Mucosa of stomach (tissue), 1 donor: ENCODE measurements around the gene SFSWAP.

Source experiments
- H3K27me3 ChIP-seq: one replicate; pipeline ENCODE4 v1.7.0; 2013; ENCODE audit warnings: mild to moderate bottlenecking, low read length; ENCODE audit not compliant: control insufficient read depth, insufficient read depth
- H3K36me3 ChIP-seq: one replicate; pipeline ENCODE4 v1.7.0; 2013; ENCODE audit warnings: low read length; ENCODE audit not compliant: control insufficient read depth, insufficient read depth
- H3K4me1 ChIP-seq: one replicate; pipeline ENCODE4 v1.7.0; 2013; ENCODE audit warnings: mild to moderate bottlenecking, low read length; ENCODE audit not compliant: control insufficient read depth, insufficient read depth
- H3K4me3 ChIP-seq: one replicate; pipeline ENCODE4 v1.7.0; 2013; ENCODE audit warnings: low read length
- H3K9ac ChIP-seq: one replicate; pipeline ENCODE4 v1.7.0; 2013; ENCODE audit warnings: mild to moderate bottlenecking, low read length, moderate library complexity
- H3K9me3 ChIP-seq: one replicate; pipeline ENCODE4 v1.7.0; 2013; ENCODE audit warnings: mild to moderate bottlenecking, low read length, moderate library complexity; ENCODE audit not compliant: control insufficient read depth
- donor health status: Pancreatic carcinoma.

The SFSWAP gene

DNA sequence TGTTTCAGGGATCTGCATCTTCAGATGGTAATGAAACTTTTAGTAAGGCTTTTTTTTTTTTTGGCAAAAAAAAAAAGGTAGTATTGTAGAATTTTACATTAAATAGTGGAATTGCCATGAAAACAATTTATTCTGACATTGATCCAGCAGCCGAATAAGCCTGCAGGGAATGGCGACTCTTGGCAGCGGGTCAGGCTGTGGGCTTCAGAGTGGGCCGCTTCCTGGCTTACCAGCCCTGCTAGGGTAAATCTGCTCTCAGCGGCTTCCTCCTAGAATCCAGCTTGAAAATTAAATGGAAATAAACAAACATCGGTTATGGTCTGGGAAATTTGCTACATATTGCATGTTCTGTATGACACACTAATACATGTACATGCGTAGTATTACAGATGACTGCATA is 34.8 kb downstream of the SFSWAP start:
- no peak overlapping the region for H3K9ac ChIP-seq
- no peaks in the 10 kb centered on the region for H3K4me1 ChIP-seq
- H3K9me3 ChIP-seq: no peaks in the 10 kb centered on the region
- H3K4me3 ChIP-seq: no peak overlapping the region
- H3K36me3 ChIP-seq: no peaks in the 10 kb centered on the region
- no peaks in the 10 kb centered on the region for H3K27me3 ChIP-seq

DNA sequence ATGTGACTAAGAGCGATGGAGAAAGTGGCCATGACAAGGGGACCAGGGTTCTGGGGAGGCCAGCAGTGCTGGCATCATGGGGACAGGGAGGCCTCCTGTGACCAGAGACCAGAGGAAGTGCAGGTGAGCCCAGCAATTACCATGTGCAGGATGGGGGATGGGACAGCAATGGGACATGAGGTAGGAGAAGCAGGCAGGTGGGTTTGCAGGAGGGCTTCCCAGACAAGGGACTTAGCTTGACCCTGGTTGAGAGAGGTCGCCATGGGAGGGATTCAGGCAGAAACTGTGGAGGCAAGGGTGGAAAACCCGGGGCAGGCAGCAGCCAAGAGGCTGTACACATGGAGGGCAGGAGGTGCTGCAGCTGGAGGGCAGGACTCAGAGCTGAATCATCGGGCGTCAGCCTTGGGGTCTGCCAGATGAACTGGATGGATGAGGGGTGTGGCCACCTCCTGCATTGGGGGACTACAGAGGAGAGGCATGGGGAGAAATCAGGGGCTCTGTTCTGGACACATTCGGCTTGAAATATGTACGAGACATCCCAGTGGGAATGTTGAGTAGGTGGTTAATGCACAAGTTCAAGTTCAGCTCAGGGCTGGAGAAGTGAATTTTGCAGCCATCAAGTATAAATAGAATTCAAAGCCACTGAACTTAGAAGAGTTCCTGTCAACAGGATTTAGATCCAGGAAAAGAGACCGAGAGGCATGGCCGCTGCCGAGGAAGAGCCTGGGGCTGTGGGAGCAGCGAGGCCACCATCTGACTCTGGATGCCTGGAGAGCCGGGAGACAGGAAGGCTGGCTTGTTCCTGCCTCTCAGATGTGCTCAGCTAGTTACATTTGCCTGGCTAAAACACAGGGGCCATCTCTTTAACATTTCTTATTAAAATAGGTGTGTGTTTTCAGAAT is 36.6 kb downstream of the SFSWAP start:
- Histone ChIP-seq H3K27me3 (no peaks in the 10 kb centered on the region), H3K4me1 (no peaks in the 10 kb centered on the region), H3K36me3 (no peaks in the 10 kb centered on the region), H3K9ac (no peak overlapping the region), H3K9me3 (no peaks in the 10 kb centered on the region), H3K4me3 (no peak overlapping the region)

DNA sequence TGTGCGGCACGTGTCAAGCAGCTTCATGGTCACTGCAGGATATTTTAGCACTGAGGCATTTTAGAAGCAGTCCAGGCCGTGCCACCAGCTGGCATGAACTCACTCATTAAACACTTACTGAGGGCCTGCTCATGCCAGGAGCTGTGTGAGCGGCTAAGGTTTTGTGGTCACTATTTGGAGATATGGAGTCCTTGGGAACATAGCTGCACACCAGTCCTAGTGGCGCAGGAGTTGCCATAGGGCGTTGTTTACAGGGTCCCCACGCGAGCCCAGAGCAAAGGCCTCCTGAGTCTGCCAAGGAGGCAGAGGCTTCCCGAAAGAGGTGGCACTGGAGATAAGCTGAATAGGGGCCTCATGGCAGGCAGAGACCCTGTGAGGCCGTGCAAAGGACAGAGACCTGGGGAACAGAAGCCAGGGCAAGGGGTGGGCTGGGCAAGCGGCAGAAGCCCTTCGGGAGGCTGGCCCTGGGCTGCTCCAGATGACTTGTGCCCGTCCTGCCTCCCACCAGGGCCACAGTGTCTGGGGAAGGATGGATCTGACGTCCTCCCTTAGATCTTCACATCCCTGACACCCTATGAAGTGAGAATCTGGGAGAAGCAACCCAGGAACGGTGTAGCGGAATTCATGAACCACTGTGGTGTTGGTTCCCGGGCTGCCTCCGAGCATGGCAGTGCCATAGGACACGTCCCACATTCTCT is 38.9 kb downstream of the SFSWAP start:
- no peaks in the 10 kb centered on the region for H3K4me1 ChIP-seq
- H3K9me3 ChIP-seq: no peaks in the 10 kb centered on the region
- no peak overlapping the region for H3K4me3 ChIP-seq
- H3K9ac ChIP-seq: no peak overlapping the region
- no peaks in the 10 kb centered on the region for H3K27me3 ChIP-seq
- H3K36me3 ChIP-seq: peaks cover 10% of the 10 kb centered on the region

DNA sequence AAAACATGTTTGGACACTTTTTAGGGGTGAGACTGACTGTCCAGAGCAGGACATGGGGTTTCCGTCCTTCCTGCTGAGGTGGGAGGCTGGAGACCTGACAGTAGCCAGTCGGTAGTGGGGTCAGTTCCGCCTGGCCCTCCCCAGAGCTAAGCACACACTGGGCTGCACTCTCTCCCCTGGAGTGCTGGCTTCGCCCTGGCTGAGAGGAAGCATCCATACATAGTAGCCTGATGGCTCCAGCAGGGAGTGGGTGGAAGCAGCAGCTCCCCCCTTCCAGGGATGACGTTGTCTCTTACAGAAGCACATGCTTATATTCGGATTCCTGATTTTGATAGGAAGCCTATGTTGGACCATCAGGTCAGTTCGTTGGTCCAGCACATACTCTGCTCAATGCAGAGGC is 40.4 kb downstream of the SFSWAP start:
- Histone ChIP-seq H3K4me3 (no peak overlapping the region), H3K9ac (no peak overlapping the region), H3K27me3 (no peaks in the 10 kb centered on the region), H3K36me3 (peaks cover 14% of the 10 kb centered on the region), H3K9me3 (no peaks in the 10 kb centered on the region), H3K4me1 (no peaks in the 10 kb centered on the region)

DNA sequence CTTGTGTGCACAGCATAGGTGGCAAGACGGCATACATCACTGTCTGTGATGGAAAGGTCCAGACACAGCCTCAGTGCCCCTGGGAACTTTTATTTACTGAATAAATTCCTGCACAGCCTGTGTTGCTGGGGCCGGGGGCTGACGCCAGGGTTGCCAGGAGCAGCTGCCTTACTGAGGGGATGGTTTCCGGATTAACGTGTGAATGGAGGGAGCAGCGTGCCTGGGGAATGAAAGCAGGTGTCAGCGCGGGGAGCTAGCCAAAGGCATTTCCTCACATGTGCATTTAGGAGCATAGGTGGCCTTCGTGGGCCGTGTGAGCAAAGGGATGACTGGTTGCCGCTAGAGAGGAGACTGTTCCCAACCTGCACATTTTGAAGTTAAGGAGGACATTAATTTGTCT is 41.6 kb downstream of the SFSWAP start:
- H3K9me3 ChIP-seq: no peaks in the 10 kb centered on the region
- no peaks in the 10 kb centered on the region for H3K4me1 ChIP-seq
- peaks cover 21% of the 10 kb centered on the region for H3K36me3 ChIP-seq
- no peak overlapping the region for H3K9ac ChIP-seq
- no peaks in the 10 kb centered on the region for H3K27me3 ChIP-seq
- no peak overlapping the region for H3K4me3 ChIP-seq

DNA sequence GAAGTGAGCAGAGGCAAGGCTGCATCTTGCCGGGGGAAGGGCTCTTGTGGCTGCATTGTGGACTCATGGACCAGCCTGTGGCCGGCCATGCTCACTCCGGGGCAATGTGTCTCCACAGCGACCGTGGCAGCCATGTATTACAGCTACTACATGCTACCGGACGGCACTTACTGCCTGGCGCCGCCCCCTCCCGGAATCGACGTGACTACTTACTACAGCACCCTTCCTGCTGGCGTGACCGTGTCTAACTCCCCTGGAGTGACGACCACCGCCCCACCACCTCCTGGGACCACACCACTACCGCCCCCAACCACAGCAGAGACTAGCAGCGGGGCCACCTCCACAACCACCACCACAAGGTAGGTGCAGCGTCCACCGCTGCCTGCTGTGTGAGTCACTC is 42.1 kb downstream of the SFSWAP start:
- Histone ChIP-seq H3K9ac (no peak overlapping the region), H3K9me3 (no peaks in the 10 kb centered on the region), H3K27me3 (no peaks in the 10 kb centered on the region), H3K4me3 (no peak overlapping the region), H3K4me1 (no peaks in the 10 kb centered on the region), H3K36me3 (peaks cover 26% of the 10 kb centered on the region)

DNA sequence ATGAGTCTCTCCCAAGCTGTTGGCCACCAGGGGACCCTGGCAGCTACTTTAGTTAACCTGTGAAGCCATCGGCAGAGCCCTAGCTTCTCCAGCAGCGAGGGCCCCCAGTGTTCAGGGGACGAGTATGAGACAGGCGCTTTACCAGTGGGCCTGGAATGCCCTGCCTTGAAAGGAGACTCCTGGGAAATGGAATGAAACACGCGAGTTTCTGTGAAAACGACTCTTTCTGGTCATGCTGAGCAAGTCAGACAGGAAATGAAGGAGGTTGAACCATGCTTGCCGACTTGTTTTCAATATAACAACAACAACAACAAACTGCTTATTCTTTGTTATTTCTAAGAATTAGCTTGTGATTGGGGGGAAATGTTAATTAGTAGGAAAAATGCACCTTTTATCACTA is 42.9 kb downstream of the SFSWAP start:
- H3K9ac ChIP-seq: no peak overlapping the region
- peaks cover 28% of the 10 kb centered on the region for H3K36me3 ChIP-seq

DNA sequence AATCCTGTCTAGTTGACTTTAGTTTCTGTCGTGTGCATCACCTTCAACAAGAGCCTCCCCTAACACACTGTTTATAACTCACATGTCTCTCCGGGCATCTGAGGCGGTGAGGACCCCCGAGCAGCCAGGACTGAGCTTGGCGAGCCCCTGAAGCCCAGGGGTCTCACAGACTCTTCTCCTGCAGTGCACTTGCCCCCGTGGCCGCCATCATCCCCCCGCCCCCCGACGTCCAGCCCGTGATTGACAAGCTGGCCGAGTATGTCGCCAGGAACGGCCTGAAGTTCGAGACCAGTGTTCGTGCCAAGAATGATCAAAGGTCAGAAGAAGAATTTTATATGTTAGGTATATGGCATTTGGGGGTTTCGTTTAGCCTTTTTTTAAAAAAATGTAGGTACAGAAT is 43.3 kb downstream of the SFSWAP start:
- Histone ChIP-seq H3K27me3 (no peaks in the 10 kb centered on the region), H3K9me3 (no peaks in the 10 kb centered on the region), H3K4me3 (no peak overlapping the region), H3K4me1 (no peaks in the 10 kb centered on the region), H3K36me3 (peaks cover 28% of the 10 kb centered on the region), H3K9ac (no peak overlapping the region)

More for the DNA sequence above, 42.9 kb downstream of the SFSWAP start:
- Histone ChIP-seq H3K4me3 (no peak overlapping the region), H3K4me1 (no peaks in the 10 kb centered on the region), H3K27me3 (no peaks in the 10 kb centered on the region), H3K9me3 (no peaks in the 10 kb centered on the region)

DNA sequence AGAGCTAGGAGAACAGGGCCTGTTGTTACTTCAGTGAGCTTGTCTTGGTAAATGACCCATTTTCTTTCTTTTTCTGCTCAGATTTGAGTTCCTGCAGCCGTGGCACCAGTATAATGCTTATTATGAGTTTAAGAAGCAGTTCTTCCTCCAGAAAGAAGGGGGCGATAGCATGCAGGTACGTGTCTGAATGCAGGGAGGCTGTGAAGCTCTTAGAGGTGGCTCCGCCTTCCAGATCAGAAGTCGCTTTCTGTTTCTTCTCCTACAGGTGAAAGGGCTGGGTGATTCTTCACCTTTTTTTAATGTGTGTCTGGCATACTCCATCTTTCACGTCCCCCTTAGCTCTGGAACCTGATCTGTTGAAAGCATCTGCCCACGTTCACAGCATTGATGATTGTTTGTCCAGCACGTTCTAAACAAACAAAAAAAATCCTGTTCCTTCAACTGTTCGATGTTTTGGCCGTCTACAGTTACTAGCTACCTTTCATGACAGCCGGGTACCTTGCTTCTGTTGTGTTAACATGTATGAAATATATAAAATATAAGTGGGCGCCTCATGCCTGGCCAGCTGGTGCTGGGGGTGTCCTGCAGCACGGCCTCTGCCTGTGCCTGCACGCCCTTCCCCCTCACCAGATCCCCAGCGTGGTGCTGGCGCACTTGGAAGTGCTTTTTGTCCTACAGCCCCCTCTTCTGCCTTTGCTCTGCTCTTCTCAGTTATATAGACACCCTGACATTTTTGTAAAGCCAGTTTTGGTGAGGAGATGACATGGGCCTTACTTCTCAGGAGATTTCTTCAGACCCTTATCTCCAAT is 44.6 kb downstream of the SFSWAP start:
- Histone ChIP-seq H3K27me3 (no peaks in the 10 kb centered on the region), H3K9ac (no peak overlapping the region), H3K4me1 (no peaks in the 10 kb centered on the region), H3K4me3 (no peak overlapping the region), H3K9me3 (no peaks in the 10 kb centered on the region), H3K36me3 (peaks cover 28% of the 10 kb centered on the region)

DNA sequence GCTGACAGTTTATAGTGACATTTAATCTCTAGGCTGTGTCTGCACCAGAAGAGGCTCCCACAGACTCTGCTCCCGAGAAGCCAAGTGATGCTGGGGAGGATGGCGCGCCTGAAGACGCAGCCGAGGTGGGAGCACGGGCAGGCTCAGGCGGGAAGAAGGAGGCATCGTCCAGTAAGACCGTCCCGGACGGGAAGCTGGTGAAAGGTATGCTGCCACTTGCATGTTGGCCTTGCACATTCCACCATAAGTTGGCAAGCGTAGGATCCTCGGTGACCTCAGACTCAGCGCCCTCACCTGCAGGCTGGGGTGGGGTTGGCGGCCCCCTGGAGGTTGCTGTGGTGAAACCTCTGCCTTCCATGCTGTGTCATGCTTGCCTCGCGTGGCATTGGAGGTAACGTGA is 45.6 kb downstream of the SFSWAP start:
- Histone ChIP-seq H3K4me3 (no peak overlapping the region), H3K27me3 (no peaks in the 10 kb centered on the region), H3K4me1 (no peaks in the 10 kb centered on the region), H3K9ac (no peak overlapping the region), H3K36me3 (peaks cover 36% of the 10 kb centered on the region), H3K9me3 (no peaks in the 10 kb centered on the region)

DNA sequence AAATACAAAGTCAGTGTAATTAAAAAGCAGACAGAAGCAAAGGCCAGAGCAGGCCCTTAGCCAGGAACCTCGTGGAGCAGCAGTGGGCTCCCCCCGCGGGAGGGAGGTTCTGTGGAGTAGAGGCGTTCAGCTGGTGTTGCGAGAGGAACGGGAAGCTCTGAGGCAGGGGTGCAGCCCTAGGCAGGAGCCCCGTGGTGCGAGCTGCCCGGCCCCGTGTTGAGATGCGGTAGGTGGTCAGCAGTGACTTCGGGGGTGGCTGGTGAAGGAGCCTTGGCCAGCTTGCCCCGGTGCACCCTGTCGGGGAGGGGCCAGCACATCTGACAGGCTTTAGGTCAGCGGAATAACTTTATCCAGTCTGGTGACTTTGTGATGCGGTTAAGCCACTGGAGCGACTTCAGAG is 46.2 kb downstream of the SFSWAP start:
- Histone ChIP-seq H3K4me3 (no peak overlapping the region), H3K4me1 (no peaks in the 10 kb centered on the region), H3K36me3 (peaks cover 38% of the 10 kb centered on the region), H3K27me3 (no peaks in the 10 kb centered on the region), H3K9ac (no peak overlapping the region), H3K9me3 (no peaks in the 10 kb centered on the region)
